SK-N-SH treated with all-trans-retinoic acid at 6 μM for 48 hours (cell line): ENCODE results near the gene WDTC1.

ENCODE experiments used
- OSR1 ChIP-seq: fragments of 250-450 bp; sonication (Bioruptor Pico); IDR thresholded peaks from 2 replicates; pipeline ENCODE4 v1.8.0; 2022; ENCODE audit warnings: moderate library complexity, mild to moderate bottlenecking, inconsistent platforms
- RARB ChIP-seq: fragments of 250-450 bp; sonication (Bioruptor Pico); IDR thresholded peaks from 2 replicates; pipeline ENCODE4 v1.8.0; 2021; ENCODE audit warnings: mild to moderate bottlenecking, moderate library complexity

DNA sequence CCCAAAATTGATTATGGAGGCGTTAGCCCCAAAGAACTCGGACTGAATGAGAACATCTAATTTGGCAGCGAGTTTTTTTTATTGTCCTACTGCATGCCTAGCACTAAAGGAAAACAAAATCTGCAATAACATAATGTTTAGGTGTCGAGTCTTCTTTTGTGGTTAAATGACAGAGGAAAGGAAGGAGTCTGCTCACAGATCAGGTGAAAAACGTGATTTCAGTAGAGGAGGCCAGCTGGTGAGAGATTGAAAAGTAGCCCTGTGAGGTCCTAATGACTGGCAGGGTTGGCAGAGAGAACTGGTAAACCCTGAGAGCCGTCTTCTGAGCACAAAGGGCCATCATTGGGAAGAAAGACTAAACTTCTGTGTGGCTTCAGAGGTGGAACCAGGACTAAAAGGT is 24.2 kb downstream of the WDTC1 start:
- TF ChIP-seq RARB (CRISPR knock-in tag) (no peak), OSR1 (CRISPR knock-in tag) (no peak)
